CD14-positive monocyte (primary cell): ENCODE data around the gene MXRA7. TPM values are rescaled to one million over a fixed set of nuclear protein-coding genes. Genes with fewer than 3 reads are reported as not detected.
A peak's percentile ranks its signal among the peaks of the same experiment; 100 is the strongest.

Experiments
- DNase-seq, 3 donors: peaks; one replicate each; pipeline ENCODE4 v3.0.0-alpha.2; 2011 to 2022
- H2AFZ ChIP-seq: 2 replicates; pipeline ENCODE4 v1.6.0; 2012; ENCODE audit warnings: mild to moderate bottlenecking, low read depth, low read length, inconsistent platforms; ENCODE audit not compliant: insufficient read depth, poor library complexity, severe bottlenecking
- H3K27ac ChIP-seq, 2 donors: 1 replicate in 1 of 2; 2 replicates in 1 of 2; pipeline ENCODE4 v1.5.1; 2012 to 2013; ENCODE audit warnings: low read length in 2 of 2, control low read depth in 1 of 2, inconsistent platforms in 1 of 2, low read depth in 1 of 2, mild to moderate bottlenecking in 1 of 2
- H3K27me3 ChIP-seq, 2 donors: one replicate each; pipeline versions ENCODE4 v1.6.0 to v1.6.1; 2011 to 2013; ENCODE audit warnings: low read length in 2 of 2; ENCODE audit not compliant: control insufficient read depth in 2 of 2, insufficient read depth in 2 of 2
- H3K36me3 ChIP-seq, 2 donors: replicated peaks in 1 of 2; 1 replicate in 1 of 2; 2 replicates in 1 of 2; pipeline versions ENCODE4 v1.5.1 to v1.6.1; 2012 to 2013; ENCODE audit warnings: low read length in 2 of 2, control low read depth in 1 of 2, inconsistent platforms in 1 of 2, mild to moderate bottlenecking in 1 of 2; ENCODE audit not compliant: insufficient read depth in 2 of 2, control insufficient read depth in 1 of 2
- H3K4me1 ChIP-seq, 2 donors: 1 replicate in 1 of 2; 2 replicates in 1 of 2; pipeline versions ENCODE4 v1.5.1 to v1.6.1; 2012 to 2013; ENCODE audit warnings: low read length in 2 of 2, control low read depth in 1 of 2, inconsistent platforms in 1 of 2, mild to moderate bottlenecking in 1 of 2, moderate library complexity in 1 of 2; ENCODE audit not compliant: insufficient read depth in 2 of 2, control insufficient read depth in 1 of 2
- H3K4me2 ChIP-seq: replicated peaks from 2 replicates; pipeline ENCODE3; 2012; ENCODE audit warnings: low read length, moderate library complexity, mild to moderate bottlenecking; ENCODE audit not compliant: poor library complexity, severe bottlenecking; ENCODE audit errors: extremely low read depth
- H3K4me3 ChIP-seq, 3 experiments: fragments of 200-600 bp in 1 of 3; sonication (generic) in 1 of 3; replicated peaks in 1 of 3; 1 replicate in 2 of 3; 2 replicates in 1 of 3; pipeline ENCODE4 v1.5.1; 2011 to 2013; ENCODE audit warnings: low read length in 3 of 3, mild to moderate bottlenecking in 3 of 3, control low read depth in 2 of 3, low read depth in 2 of 3, inconsistent platforms in 1 of 3, moderate library complexity in 1 of 3
- H3K79me2 ChIP-seq: 2 replicates; pipeline ENCODE4 v1.6.0; 2012; ENCODE audit warnings: mild to moderate bottlenecking, control low read depth, inconsistent platforms, low read length, moderate library complexity; ENCODE audit not compliant: insufficient read depth
- H3K9ac ChIP-seq: 2 replicates; pipeline ENCODE4 v1.6.0; 2017; ENCODE audit warnings: low read length, mild to moderate bottlenecking; ENCODE audit not compliant: insufficient read depth, poor library complexity, severe bottlenecking
- H3K9me3 ChIP-seq, 2 donors: replicated peaks in 1 of 2; 1 replicate in 1 of 2; 2 replicates in 1 of 2; pipeline versions ENCODE4 v1.5.1 to v1.6.1; 2012 to 2013; ENCODE audit warnings: low read length in 2 of 2, control low read depth in 1 of 2; ENCODE audit not compliant: control insufficient read depth in 1 of 2, insufficient read depth in 1 of 2
- H4K20me1 ChIP-seq: 2 replicates; pipeline ENCODE4 v1.6.0; 2012; ENCODE audit warnings: mild to moderate bottlenecking, low read length, control low read depth, moderate library complexity; ENCODE audit not compliant: insufficient read depth
- H3K27ac Mint-ChIP-seq, 7 donors: one replicate each; pipeline ENCODE4 v1.8.0; 2020; ENCODE audit warnings: mild to moderate bottlenecking in 7 of 7, mixed read lengths in 7 of 7, moderate library complexity in 6 of 7, inconsistent platforms in 2 of 7
- H3K27me3 Mint-ChIP-seq, 3 donors: one replicate each; pipeline ENCODE4 v1.8.0; 2021 to 2022; ENCODE audit warnings: low read depth in 3 of 3, mild to moderate bottlenecking in 3 of 3, mixed read lengths in 3 of 3, moderate library complexity in 3 of 3, inconsistent platforms in 1 of 3
- H3K36me3 Mint-ChIP-seq, 2 donors: one replicate each; pipeline ENCODE4 v1.8.0; 2020; ENCODE audit warnings: mixed read lengths in 2 of 2, inconsistent platforms in 1 of 2, mild to moderate bottlenecking in 1 of 2
- H3K4me1 Mint-ChIP-seq: one replicate; pipeline ENCODE4 v1.8.0; 2020; ENCODE audit warnings: mild to moderate bottlenecking, mixed read lengths
- H3K4me3 Mint-ChIP-seq, 2 donors: one replicate each; pipeline ENCODE4 v1.8.0; 2020; ENCODE audit warnings: mild to moderate bottlenecking in 2 of 2, mixed read lengths in 2 of 2, moderate library complexity in 1 of 2
- H3K9me3 Mint-ChIP-seq, 7 donors: one replicate each; pipeline ENCODE4 v1.8.0; 2020 to 2022; ENCODE audit warnings: mixed read lengths in 7 of 7, mild to moderate bottlenecking in 6 of 7, moderate library complexity in 6 of 7, inconsistent platforms in 2 of 7
- CTCF ChIP-seq: fragments of 200-600 bp; IDR thresholded peaks from one replicate; pipeline ENCODE4 v1.8.0; 2022; ENCODE audit warnings: antibody characterized with exemption, mild to moderate bottlenecking
- WGBS: methylation state at CpG from one replicate; pipeline ENCODE4 v1.1.5; 2013; ENCODE audit warnings: missing lambda C conversion rate; ENCODE audit not compliant: insufficient coverage; 5-methylcytosine and 5-hydroxymethylcytosine counted together
- intact Hi-C, 2 donors: fragments of 100-400 bp; cut with micrococcal nuclease; formaldehyde crosslinking; loops; one replicate each; pipeline versions ENCODE4 v1.15.0 to v1.15.1; 2023
- polyA plus RNA-seq, 3 donors: library from polyadenylated mRNA; depleted of rRNA in 1 of 3; unstranded in 2 of 3; stranded (reverse) in 1 of 3; fragments of 300-500 nt in 2 of 3; fragments of >200 nt in 1 of 3; fragmentation: Illumina TruSeq in 2 of 3; gene quantifications; 1 replicate in 2 of 3; 2 replicates in 1 of 3; pipeline ENCODE4 v1.2.3, GENCODE V29; 2012 to 2021

The MXRA7 gene
- polyA plus RNA-seq, 3 donors, result 0.13 to 0.81 (median 0.30) TPM

GRCh38 chr17:76688165-76688622 is 22.6 kb downstream of the MXRA7 start:
- Histone ChIP-seq H3K4me3 (no peak overlapping the region), H3K36me3 (no peaks in the 10 kb centered on the region), H3K9me3 (no peaks in the 10 kb centered on the region), H3K4me1 (no peaks in the 10 kb centered on the region), H3K9ac (no peak overlapping the region), H3K79me2 (no peaks in the 10 kb centered on the region), H3K4me2 (no peak overlapping the region), H3K27me3 (no peaks in the 10 kb centered on the region), H3K27ac (no peak overlapping the region), H2AFZ (no peak overlapping the region), H4K20me1 (no peaks in the 10 kb centered on the region)
- intact Hi-C loops, result no loop called here
- DNase-seq, result no peak
- Mint-ChIP-seq H3K36me3 (no peaks in the 10 kb centered on the region), H3K27ac (peak overlapping the region in 1 of 7 donors; percentile 82), H3K4me3 (no peak overlapping the region), H3K27me3 (peaks cover 0 to 6% (median 2%) of the 10 kb centered on the region in 3 donors), H3K9me3 (no peaks in the 10 kb centered on the region), H3K4me1 (no peaks in the 10 kb centered on the region)
- WGBS, result 91% methylated on average over 10 of the region's 11 CpGs
- no peak for TF ChIP-seq CTCF

- no peaks in the 10 kb centered on the region for H4K20me1 ChIP-seq
- no peak overlapping the region for H3K4me3 Mint-ChIP-seq
- intact Hi-C loops, result no loop called here
- H3K4me3 ChIP-seq, result no peak overlapping the region
- peaks cover 0 to 2% (median 2%) of the 10 kb centered on the region in 3 donors for H3K27me3 Mint-ChIP-seq
- no peaks in the 10 kb centered on the region for H3K27me3 ChIP-seq
- H3K4me1 Mint-ChIP-seq, result no peaks in the 10 kb centered on the region
- H3K4me1 ChIP-seq, result no peaks in the 10 kb centered on the region
- DNase-seq, result no peak
- no peaks in the 10 kb centered on the region for H3K9me3 ChIP-seq
- no peak overlapping the region for H3K4me2 ChIP-seq
- H3K9me3 Mint-ChIP-seq, result no peaks in the 10 kb centered on the region
- no peak overlapping the region for H2AFZ ChIP-seq
- H3K79me2 ChIP-seq, result no peaks in the 10 kb centered on the region
- H3K36me3 ChIP-seq, result no peaks in the 10 kb centered on the region
- H3K36me3 Mint-ChIP-seq, result no peaks in the 10 kb centered on the region
- no peak overlapping the region for H3K9ac ChIP-seq
- no peak for TF ChIP-seq CTCF
- 94% methylated on average over 14 of the region's 26 CpGs for WGBS
- no peak overlapping the region for H3K27ac ChIP-seq
- H3K27ac Mint-ChIP-seq, result no peak overlapping the region
Observed at GRCh38 chr17:76687298-76688164, 23.2 kb downstream of the MXRA7 start.
